Left lobe of liver (tissue), 2 donors: ENCODE measurements around the gene SLFN13. TPM values are rescaled to one million over a fixed set of nuclear protein-coding genes. Genes with fewer than 3 reads are reported as not detected.
A peak's percentile ranks its signal among the peaks of the same experiment; 100 is the strongest.
"Not testable (repeated sequence)": the region's sequence is repeated elsewhere in the genome, so short reads cannot be mapped to it uniquely, and the experiment has no call there.

Experiments used
- ATAC-seq: fragments of 200-7000 bp; cut with Tn5 transposase; one replicate; pipeline ENCODE4 v1.9.1; 2020; ENCODE audit warnings: mild to moderate bottlenecking, moderate library complexity
- DNase-seq: peaks from one replicate; pipeline ENCODE4 v3.0.0-alpha.2; 2020; ENCODE audit warnings: low spot score
- total RNA-seq: library from RNA; stranded (reverse); gene quantifications from one replicate; pipeline ENCODE4 v1.2.1, GENCODE V29; 2021
- donor health status: DM: no; HTN: no; CAD: no; lungs with moderate emphysema.
- donor health status: DM: no; HTN: yes; CAD: no.

The SLFN13 gene
- total RNA-seq, 1 donor from 2014 or later, result 1.6 TPM

DNA sequence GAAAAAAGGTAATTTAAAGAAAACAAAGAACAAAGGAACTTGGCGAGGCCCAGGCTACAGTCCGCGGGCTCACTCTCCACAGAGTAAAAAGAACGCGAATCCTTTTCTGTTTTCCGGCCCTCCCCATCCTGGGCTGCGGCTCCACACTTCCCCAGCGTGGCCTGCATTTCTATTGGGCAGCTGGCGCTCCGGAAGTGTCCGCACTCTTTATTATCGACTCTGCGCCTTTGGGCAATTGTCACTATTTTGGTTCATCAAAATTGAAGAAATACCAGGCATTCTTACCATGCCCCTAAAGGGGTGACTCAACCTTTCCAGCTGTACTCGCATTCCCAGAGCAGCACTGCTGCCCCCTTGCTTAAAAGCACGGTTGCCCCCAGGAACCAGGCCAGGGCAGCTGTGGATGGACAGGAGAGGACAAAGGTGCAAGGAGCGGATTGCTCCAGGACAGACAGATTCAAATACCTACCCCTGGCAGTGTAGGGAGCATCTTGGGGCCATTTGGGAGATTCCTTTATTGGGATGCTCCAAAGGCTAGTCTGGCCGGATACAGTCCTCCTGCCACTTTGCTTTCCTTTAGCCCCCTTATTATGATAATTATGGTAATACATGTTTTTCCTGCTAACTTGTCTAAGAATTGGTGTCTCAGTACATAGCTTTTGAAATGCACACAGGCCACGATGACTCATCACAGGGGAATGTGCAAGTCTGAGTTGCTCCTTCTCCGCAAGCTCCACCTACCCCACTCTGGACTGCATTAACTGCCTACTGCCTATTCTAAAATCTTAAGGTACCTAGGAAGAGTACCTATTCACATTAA, 15.3 kb downstream of the SLFN13 start:
- DNase-seq (no peak), ATAC-seq (peak; percentile 73)

DNA sequence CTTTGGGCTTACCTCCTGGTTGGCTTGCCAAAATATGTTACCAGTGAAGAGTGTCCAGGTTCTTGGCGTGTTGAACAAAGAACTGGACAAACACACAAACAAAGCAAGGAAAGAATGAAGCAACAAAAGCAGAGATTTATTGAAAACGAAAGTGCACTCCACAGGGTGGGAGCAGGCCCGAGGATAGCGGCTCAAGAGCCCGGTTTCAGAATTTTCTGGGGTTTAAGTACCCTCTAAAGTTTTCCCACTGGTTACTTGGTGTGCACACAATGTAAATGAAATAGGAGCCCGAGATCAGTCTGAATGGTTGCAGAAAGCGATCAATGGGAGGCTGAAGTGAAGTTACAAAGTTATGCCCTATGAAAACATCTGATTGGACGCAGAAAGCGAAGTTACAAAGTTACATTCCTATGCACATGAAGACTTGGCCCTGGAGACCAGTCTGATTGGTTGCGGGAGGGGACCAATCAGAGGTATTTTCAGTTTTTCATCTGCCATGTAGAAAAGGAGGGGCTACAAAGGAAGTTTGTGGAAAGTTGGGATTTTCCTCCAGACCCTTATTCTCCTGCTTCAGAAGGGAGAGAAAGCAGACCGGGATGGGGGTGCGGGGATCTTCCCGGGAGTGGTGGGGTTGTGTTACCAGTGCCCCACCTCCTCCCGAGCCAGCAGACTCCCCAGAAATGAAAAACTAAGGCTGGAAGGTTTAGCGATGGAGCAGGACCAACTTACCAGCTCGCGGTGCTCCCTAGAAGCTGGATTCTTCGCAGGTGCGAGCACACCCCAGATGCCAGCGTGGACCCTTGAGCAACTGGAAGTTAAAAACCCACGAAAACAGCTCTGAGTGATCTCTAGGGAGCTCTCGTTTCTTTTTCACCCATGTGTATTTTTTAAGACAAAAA, 16.1 kb downstream of the SLFN13 start, which contains the start of gene SLFN12:
TSS of gene SLFN12 (minus strand) at position 325 of the 899 bp plus-strand sequence. CDS start 9,472 bp downstream, outside the sequence.
- ATAC-seq, result peak; percentile 81
- peak; percentile 53 for DNase-seq

DNA sequence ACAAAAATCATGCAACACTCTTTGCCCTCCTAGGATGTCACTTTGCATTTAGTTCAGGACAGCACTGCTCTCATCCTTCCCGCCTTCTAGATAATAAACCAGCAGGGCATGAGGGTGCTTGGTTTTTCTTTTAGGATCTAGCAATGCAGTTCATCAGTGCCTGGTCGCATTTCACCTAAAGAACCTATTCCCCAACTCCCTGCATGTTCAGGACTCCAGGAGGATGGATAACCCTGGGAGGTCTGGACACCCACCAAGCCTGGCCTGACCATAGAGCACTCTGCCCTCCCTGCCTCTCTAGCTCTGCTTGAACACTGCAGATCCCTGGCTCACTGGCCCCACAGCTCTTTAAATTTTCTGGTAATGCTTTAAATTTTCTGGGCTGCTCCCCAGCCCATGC, 18.9 kb downstream of the SLFN13 start:
- ATAC-seq (no peak), DNase-seq (no peak)

DNA sequence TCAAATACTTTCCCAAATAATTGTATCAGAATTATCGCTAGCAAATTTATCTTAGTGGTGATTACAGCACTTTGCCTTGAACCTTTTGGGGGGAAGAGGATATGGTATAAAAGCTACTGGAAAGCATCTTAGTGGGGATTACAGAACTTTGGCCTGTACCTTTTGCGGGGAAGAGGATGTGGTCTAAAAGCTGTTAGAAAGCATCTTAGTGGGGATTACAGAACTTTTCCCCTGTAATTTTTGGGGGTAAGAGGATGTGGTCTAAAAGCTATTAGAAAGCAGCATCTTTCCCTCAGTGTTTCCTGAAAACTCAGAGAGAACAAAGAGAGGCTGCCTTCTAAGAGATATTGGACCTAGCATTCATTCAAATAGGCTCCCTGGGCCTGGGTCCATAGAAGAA, 20.3 kb downstream of the SLFN13 start:
- no peak for DNase-seq
- ATAC-seq, result no peak

DNA sequence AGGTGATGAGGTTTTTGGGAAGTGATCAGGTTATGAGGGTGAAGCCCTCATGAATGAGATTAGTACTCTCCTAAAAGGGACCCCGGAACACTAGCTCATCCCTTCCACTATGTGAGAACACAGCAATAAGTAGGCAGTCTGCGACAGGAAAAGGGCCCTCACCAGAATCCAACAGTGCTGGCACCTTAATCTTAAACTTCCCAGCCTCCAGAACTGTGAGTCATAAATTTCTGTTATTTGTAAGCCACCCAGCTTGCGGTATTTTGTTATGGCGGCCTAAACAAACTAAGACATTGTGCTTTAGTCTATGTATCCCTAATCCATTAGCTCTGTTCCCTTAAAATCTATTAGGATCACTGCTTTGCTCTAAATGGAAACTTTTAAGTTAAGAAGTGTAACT, 24.8 kb downstream of the SLFN13 start:
- DNase-seq, result no peak
- no peak for ATAC-seq

DNA sequence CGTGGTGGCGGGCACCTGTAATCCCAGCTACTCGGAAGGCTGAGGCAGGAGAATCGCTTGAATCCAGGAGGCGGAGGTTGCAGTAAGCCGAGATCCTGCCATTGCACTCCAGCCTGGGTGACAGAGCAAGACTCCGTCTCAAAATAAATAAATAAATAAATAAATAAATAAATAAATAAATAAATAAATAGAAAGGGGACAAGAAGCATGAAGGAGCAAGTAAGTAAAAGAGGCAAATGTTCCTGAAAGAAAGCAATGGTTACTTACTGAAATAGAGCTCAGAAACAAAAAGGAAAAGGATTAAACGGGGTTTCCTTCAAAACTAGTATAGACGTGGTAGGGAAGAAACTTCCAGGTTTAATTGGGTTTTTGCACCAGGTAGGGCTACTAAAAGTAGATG, 27.5 kb downstream of the SLFN13 start:
- not testable (repeated sequence) for ATAC-seq

DNA sequence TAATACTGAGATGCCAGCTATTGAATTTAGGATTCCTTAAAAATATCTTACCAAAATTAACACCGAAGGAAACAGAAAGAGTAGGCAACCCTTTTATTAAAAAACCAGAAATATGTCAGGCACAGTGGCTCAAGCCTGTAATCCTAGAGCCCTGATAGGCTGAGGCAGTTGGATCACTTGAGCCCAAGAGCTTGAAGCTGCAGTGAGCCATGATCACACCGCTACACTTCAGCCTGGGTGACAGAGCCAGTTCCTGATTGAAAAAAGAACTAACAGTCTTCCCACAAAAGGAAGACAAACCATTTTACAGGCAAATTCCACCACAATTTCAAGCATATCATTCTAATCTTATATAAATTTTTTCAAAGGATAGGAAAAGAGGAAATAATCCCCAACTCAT, 31.9 kb downstream of the SLFN13 start:
- no peak for ATAC-seq
- no peak for DNase-seq

More for the DNA sequence above, 27.5 kb downstream of the SLFN13 start:
- DNase-seq, result not testable (repeated sequence)

DNA sequence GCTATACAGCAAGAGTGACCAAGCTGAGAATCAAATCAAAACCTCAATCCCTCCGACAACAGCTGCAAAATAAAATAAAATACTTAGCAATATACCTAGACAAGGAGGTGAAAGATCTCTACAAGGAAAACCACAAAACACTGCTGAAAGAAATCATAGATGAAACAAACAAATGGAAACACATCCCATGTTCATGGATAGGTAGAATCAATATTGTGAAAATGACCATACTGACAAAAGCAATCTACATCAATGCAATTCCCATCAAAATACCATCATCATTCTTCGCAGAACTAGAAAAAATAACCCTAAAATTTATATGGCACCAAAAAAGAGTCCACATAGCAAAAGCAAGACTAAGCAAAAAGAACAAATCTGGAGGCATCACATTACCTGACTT, 33.9 kb downstream of the SLFN13 start:
- not testable (repeated sequence) for ATAC-seq, DNase-seq

DNA sequence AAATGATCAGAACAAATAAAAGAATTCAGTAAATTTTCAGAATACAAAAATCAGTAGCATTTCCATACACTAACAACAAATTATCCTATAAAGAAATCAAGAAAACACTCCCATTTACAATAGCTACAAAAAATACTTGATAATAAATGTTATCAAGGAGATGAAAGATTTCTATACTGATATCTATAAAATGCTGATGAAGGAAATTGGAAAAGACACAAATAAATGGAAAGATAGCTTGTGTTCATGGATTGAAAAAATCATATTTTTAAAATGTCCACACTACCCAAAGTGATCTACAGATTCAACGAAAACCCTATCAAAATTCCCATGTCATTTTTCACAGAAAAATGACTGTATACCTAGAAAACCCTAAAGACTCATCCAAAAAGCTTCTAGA, 34.3 kb downstream of the SLFN13 start:
- no peak for ATAC-seq
- DNase-seq, result no peak

DNA sequence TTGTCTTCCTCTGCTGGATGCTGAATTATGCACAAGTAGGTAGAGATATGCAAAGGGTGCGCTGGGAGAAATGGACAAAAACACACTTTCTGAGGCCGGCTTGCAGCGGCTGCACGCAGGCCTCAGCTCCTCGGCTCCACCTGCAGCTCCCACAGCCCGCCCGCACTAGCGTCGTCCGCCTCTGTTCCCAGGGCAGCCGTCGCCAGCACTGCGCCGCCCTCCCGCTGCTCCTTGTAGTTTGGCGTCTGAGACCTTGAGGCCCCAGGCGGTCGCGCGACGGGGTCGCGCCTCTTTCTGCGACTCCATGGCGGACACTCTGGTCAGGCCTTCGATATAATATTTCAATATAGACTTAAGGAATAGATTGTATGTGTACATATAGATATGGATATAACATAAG, 41.0 kb downstream of the SLFN13 start:
- ATAC-seq (no peak), DNase-seq (no peak)

DNA sequence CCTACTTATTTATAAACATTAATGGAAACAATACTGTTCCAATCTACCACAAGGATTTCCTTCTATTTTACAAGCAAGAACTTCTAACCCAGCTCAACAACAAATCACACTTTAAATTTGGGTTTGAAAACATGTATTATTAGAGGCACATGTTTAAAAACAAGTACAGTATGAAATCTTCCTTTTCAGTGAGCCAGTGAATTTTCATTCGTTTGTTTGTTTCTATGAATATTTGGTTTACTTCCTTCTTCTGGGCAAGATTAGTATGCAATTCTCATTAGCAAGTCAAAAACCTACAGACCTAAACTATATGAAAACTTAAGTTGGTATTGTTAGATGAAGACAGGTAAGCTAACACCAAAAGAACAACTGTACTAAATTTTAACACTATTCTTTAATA, 42.0 kb downstream of the SLFN13 start:
- ATAC-seq (no peak), DNase-seq (no peak)

DNA sequence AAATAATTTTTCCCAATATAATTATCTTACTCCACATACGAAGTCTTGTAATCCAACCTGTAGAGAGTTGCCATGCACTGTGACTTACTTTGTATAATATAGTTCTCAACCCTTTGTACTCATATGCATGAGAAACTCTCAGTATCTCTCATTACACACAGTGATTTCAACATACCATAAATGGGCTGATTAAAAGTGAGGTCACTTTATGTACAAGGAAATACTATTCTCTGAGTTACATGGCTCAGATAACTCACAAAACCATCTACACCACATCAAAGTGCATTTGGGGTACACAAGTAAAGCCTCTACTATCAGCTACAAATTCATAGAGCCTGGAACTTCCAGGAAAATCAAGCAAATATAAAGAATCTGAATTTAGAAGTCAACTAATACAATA, 44.2 kb downstream of the SLFN13 start:
- no peak for DNase-seq
- no peak for ATAC-seq

DNA sequence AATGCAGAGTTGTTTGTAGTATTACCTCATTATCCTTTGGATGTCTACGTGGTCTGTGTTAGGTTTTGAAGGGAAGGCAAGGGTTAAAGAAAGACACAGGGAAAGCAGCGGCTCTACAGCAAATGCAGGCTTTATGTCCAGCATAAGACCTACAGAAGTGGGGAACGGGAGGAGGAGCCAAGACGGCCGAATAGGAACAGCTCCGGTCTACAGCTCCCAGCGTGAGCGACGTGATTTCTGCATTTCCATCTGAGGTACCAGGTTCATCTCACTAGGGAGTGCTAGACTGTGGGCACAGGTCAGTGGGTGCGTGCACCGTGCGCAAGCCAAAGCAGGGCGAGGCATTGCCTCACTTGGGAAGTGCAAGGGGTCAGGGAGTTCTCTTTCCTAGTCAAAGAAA, 54.8 kb downstream of the SLFN13 start:
- DNase-seq, ATAC-seq: not testable (repeated sequence)

DNA sequence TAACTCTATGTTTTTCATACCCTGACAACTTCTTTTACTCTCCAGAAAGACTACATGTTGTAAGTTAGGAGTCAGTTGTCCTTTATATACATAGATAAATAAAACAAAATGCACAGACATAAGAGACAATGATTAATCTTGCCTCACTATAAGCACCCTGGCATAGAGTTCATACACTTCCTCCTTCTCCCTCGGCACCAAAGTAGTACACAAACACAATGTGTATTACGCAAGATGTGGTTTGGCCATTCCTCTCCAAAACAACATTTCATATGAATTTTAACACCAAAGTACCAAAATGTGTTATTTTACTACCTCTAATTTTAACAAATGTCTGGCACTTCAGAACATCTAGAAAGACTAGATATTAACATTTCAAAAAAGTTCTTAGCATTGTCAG, 57.9 kb downstream of the SLFN13 start:
- ATAC-seq, result no peak
- DNase-seq, result no peak

DNA sequence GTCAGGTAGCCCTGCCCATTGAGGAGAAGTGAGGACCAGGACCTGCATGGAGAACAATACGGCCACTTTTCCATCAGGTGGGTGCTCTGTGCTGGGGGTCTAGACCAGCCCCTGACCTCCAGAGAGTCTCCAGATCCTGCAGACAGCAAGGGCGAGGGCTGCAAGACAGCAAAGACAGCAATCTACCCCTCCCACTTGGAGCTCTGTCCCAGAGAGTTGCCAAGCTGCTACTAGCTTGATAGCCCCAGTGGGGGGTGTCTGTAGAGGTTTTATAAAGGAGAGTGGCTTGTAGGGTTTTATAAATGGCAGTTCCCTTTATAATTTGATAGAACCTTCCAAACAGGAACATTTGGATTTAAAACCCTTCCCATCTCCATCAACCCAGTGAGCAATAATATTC, 58.4 kb downstream of the SLFN13 start:
- DNase-seq (no peak), ATAC-seq (no peak)

DNA sequence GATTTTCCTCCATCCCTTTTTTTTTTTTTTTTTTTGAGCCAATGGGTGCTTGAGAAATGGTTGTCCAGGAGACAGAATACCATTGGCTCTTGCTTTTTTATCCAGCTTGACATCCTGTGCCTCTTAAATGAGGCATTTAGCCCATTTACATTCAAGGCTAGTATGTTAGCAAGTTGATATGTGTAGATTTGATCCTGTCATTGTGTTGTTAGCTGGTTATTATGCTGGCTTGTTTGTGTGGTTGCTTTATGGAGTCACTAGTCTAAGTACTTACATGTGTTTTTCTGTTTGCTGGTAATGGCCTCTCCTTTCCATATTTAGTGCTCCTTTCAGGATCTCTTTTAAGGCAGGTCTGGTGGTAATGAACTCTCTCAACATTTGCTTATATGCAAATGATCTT, 61.1 kb downstream of the SLFN13 start:
- DNase-seq, result no peak
- ATAC-seq, result no peak

Other genes starting within 250 kb of the SLFN13 start
- 5.2 TPM for gene SLFN5, start 205.7 kb downstream of the SLFN13 start, total RNA-seq
- 2.7 TPM for gene SLFN11, start 75.1 kb downstream of the SLFN13 start, total RNA-seq
- gene SLFN12, start 16.3 kb downstream of the SLFN13 start, total RNA-seq, result 0.73 TPM
- gene SLFN12L, start 88.9 kb upstream of the SLFN13 start, total RNA-seq, result 0.30 TPM
- gene SLFN14, start 112.1 kb upstream of the SLFN13 start, total RNA-seq, result 0.05 TPM
- gene PEX12, start 129.8 kb upstream of the SLFN13 start, total RNA-seq, result 5.3 TPM
- gene AP2B1, start 138.6 kb upstream of the SLFN13 start, total RNA-seq, result 39.6 TPM